ENCODE data around the gene B4GALT6. TPM values are rescaled to one million over a fixed set of nuclear protein-coding genes. Genes with fewer than 3 reads are reported as not detected.

B4GALT6 gene
- total RNA-seq, 1 donor from 2014 or later = 7.4 TPM

GRCh38 chr18:31598021-31598805 lies 86.2 kb downstream of the B4GALT6 start:
- H3K4me3 ChIP-seq (ENCODE audit: low read depth, low read length) = no peak overlapping the region
- DNase-seq (ENCODE audit: low read depth) = no peak
- no peak for TF ChIP-seq CTCF (conservative IDR thresholded peaks at IDR 0.05; ENCODE audit: low read depth, low read length)

- DNase-seq (ENCODE audit: low read depth) = peak; percentile 69
- no peak for TF ChIP-seq CTCF (conservative IDR thresholded peaks at IDR 0.05; ENCODE audit: low read depth, low read length)
- H3K4me3 ChIP-seq (ENCODE audit: low read depth, low read length) = no peak overlapping the region
Measured at GRCh38 chr18:31596081-31596872, 88.1 kb downstream of the B4GALT6 start.

GRCh38 chr18:31595121-31595771 lies 89.1 kb downstream of the B4GALT6 start:
- no peak overlapping the region for H3K4me3 ChIP-seq (ENCODE audit: low read depth, low read length)
- no peak for TF ChIP-seq CTCF (conservative IDR thresholded peaks at IDR 0.05; ENCODE audit: low read depth, low read length)
- no peak for DNase-seq (ENCODE audit: low read depth)

GRCh38 chr18:31592506-31593157 lies 91.7 kb downstream of the B4GALT6 start:
- H3K4me3 ChIP-seq (ENCODE audit: low read depth, low read length) = no peak overlapping the region
- TF ChIP-seq CTCF (conservative IDR thresholded peaks at IDR 0.05; ENCODE audit: low read depth, low read length) = no peak
- no peak for DNase-seq (ENCODE audit: low read depth)

- TF ChIP-seq CTCF (conservative IDR thresholded peaks at IDR 0.05; ENCODE audit: low read depth, low read length) = no peak
- DNase-seq (ENCODE audit: low read depth) = no peak
- no peak within 1 kb of the TSS for H3K4me3 ChIP-seq (ENCODE audit: low read depth, low read length)
Measured at GRCh38 chr18:31591628-31592027, 92.8 kb downstream of the B4GALT6 start, which contains the start of gene TTR. TSS of gene TTR (plus strand) at chr18:31591877. CDS start at chr18:31591903, 26 bp downstream.

- H3K4me3 ChIP-seq (ENCODE audit: low read depth, low read length) = no peak overlapping the region
- TF ChIP-seq CTCF (conservative IDR thresholded peaks at IDR 0.05; ENCODE audit: low read depth, low read length) = no peak
- DNase-seq (ENCODE audit: low read depth) = no peak
Measured at GRCh38 chr18:31591113-31591512, 93.3 kb downstream of the B4GALT6 start.
